MM.1S (cell line): ENCODE data around the gene NSUN4.

Experiments used
- DNase-seq: peaks from one replicate; pipeline ENCODE4 v3.0.0-alpha.2; 2015
- H2AFZ ChIP-seq: fragments of 300-600 bp; sonication (generic); 2 replicates; pipeline ENCODE4 v1.6.0; 2016; ENCODE audit warnings: antibody characterized with exemption, low read length
- H3F3A ChIP-seq: fragments of 300-600 bp; sonication (generic); 2 replicates; pipeline ENCODE4 v1.6.1; 2016; ENCODE audit warnings: mild to moderate bottlenecking, antibody characterized with exemption, low read length, moderate library complexity, mixed read lengths; ENCODE audit not compliant: insufficient read depth
- H3K27ac ChIP-seq: fragments of 300-600 bp; sonication (generic); 2 replicates; pipeline ENCODE4 v1.5.1; 2016; ENCODE audit warnings: mild to moderate bottlenecking, low read length
- H3K27me3 ChIP-seq: fragments of 300-600 bp; sonication (generic); replicated peaks from 2 replicates; pipeline ENCODE4 v1.6.0; 2016; ENCODE audit warnings: low read length; ENCODE audit not compliant: insufficient read depth
- H3K36me3 ChIP-seq: fragments of 300-600 bp; sonication (generic); replicated peaks from 2 replicates; pipeline ENCODE4 v1.6.1; 2016; ENCODE audit warnings: mild to moderate bottlenecking, low read length, mixed read lengths; ENCODE audit not compliant: insufficient read depth
- H3K4me1 ChIP-seq: fragments of 300-600 bp; sonication (generic); 2 replicates; pipeline ENCODE4 v1.6.1; 2016; ENCODE audit warnings: low read length, mixed read lengths
- H3K4me2 ChIP-seq: fragments of 300-600 bp; sonication (generic); 2 replicates; pipeline ENCODE4 v1.6.0; 2016; ENCODE audit warnings: low read depth, low read length
- H3K4me3 ChIP-seq: fragments of 300-600 bp; sonication (generic); 2 replicates; pipeline ENCODE4 v1.5.1; 2016; ENCODE audit warnings: low read length, mixed read lengths
- H3K79me2 ChIP-seq: fragments of 300-600 bp; sonication (generic); 2 replicates; pipeline ENCODE4 v1.6.1; 2016; ENCODE audit warnings: mixed run types, low read length, mixed read lengths
- H3K9ac ChIP-seq: fragments of 300-600 bp; sonication (generic); 2 replicates; pipeline ENCODE4 v1.6.1; 2016; ENCODE audit warnings: low read length, mixed read lengths
- H3K9me2 ChIP-seq: fragments of 300-600 bp; sonication (generic); replicated peaks from 2 replicates; pipeline ENCODE4 v1.6.1; 2016; ENCODE audit warnings: mild to moderate bottlenecking, low read length, mixed read lengths; ENCODE audit not compliant: insufficient read depth
- H3K9me3 ChIP-seq: fragments of 300-600 bp; sonication (generic); replicated peaks from 2 replicates; pipeline ENCODE4 v1.6.1; 2016; ENCODE audit warnings: mild to moderate bottlenecking, low read length, mixed read lengths; ENCODE audit not compliant: insufficient read depth
- H4K20me1 ChIP-seq: fragments of 300-600 bp; sonication (generic); 2 replicates; pipeline ENCODE4 v1.6.1; 2016; ENCODE audit warnings: mild to moderate bottlenecking, low read length, moderate library complexity, mixed read lengths; ENCODE audit not compliant: insufficient read depth
- EZH2 ChIP-seq: fragments of 300-600 bp; sonication (generic); optimal IDR thresholded peaks from 2 replicates; pipeline ENCODE3; 2017; ENCODE audit warnings: low read depth, mild to moderate bottlenecking, antibody characterized with exemption, low read length, mixed read lengths
- EZH2phosphoT487 ChIP-seq: fragments of 300-600 bp; sonication (generic); IDR thresholded peaks from 2 replicates; pipeline ENCODE4 v1.6.1; 2018; ENCODE audit warnings: antibody characterized with exemption, low read length
- TF ChIP-seq, protein P1 (sequence below): fragments of 300-600 bp; sonication (generic); IDR thresholded peaks from 2 replicates; pipeline ENCODE4 v1.5.1; 2016; ENCODE audit warnings: antibody characterized with exemption, low read length, mixed read lengths

Gene NSUN4

DNA sequence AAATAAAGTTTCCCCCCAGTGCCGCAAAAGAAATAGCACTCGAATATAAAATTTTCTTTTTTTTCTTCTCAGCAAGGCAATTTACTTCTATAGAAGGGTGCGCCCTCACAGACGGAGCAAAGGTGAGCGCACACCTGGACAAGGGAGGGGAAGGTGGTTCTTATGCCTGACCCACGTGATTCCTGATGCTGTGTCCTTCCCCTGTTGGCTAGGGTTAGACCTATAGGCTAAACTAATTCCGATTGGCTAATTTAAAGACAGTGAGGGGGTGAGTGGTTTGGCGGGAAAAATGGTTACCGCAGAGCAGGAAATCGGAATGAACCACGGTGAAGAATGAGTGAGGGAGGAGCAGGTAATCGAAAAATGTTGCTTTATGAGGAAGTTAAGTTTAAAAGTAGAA, 52.9 kb downstream of the NSUN4 start:
- H3K9me2 ChIP-seq, result no peaks in the 10 kb centered on the region
- H3K4me3 ChIP-seq, result peak overlapping the region; percentile 95; the same call in 1 of the 2 replicates

DNA sequence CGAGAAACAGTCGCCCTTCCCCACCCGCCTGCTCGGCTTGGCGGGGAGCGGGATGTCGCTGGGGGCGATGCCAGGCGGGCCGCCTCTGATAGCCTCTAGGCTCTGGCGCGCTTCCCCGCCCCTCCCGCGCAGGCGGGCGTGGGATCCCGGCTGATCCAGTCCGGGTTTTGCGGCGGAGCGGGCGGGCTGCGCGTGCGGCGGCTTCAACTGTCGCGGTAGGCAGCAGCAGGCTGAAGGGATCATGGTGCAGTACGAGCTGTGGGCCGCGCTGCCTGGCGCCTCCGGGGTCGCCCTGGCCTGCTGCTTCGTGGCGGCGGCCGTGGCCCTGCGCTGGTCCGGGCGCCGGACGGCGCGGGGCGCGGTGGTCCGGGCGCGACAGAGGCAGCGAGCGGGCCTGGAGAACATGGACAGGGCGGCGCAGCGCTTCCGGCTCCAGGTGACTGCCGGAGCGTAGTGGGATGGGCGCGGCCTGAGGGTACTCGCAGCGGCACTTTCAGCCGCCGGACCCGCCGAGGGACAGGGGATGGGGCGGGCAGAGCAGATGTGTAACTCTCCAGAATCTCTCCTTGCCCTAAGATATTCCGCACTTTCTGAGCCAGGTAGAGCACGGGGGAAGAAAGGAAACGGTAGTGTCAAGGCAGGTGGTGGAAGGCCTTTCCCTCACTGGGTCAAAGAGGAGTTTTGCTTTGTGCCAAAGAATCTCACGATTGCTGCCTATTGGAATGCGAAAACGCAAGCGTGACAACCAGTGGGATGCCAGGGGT, 53.7 kb downstream of the NSUN4 start, which contains the start of gene FAAH:
Gene FAAH, plus strand, starts transcription at position 210 of the 764 bp plus-strand sequence. Its CDS starts 32 bp downstream, at position 242.
- Histone ChIP-seq H3K4me1 (peaks cover 19% of the 10 kb centered on the region), H3K27me3 (no peaks in the 10 kb centered on the region), H3F3A (peaks cover 16% of the 10 kb centered on the region), H3K9me2 (no peaks in the 10 kb centered on the region), H3K79me2 (peaks cover 33% of the 10 kb centered on the region), H3K9ac (peak within 1 kb of the TSS; percentile 77), H4K20me1 (no peaks in the 10 kb centered on the region), H3K36me3 (no peaks in the 10 kb centered on the region), H3K4me2 (peak within 1 kb of the TSS; percentile 80), H3K9me3 (no peaks in the 10 kb centered on the region), H3K27ac (peak within 1 kb of the TSS; percentile 60), H2AFZ (peak within 1 kb of the TSS; percentile 77), H3K4me3 (peak within 1 kb of the TSS; percentile 95)
- peak; percentile 85 for DNase-seq
- TF ChIP-seq EZH2phosphoT487 (no peak), EZH2 (no peak)
- TF ChIP-seq, protein P1, sequence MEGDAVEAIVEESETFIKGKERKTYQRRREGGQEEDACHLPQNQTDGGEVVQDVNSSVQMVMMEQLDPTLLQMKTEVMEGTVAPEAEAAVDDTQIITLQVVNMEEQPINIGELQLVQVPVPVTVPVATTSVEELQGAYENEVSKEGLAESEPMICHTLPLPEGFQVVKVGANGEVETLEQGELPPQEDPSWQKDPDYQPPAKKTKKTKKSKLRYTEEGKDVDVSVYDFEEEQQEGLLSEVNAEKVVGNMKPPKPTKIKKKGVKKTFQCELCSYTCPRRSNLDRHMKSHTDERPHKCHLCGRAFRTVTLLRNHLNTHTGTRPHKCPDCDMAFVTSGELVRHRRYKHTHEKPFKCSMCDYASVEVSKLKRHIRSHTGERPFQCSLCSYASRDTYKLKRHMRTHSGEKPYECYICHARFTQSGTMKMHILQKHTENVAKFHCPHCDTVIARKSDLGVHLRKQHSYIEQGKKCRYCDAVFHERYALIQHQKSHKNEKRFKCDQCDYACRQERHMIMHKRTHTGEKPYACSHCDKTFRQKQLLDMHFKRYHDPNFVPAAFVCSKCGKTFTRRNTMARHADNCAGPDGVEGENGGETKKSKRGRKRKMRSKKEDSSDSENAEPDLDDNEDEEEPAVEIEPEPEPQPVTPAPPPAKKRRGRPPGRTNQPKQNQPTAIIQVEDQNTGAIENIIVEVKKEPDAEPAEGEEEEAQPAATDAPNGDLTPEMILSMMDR, result no peak

More for the DNA sequence above, 52.9 kb downstream of the NSUN4 start:
- Histone ChIP-seq H3K27ac (no peak overlapping the region), H3F3A (peaks cover 12% of the 10 kb centered on the region), H4K20me1 (no peaks in the 10 kb centered on the region), H2AFZ (peak overlapping the region; percentile 64), H3K9me3 (no peaks in the 10 kb centered on the region), H3K4me1 (peaks cover 12% of the 10 kb centered on the region), H3K79me2 (peaks cover 30% of the 10 kb centered on the region), H3K27me3 (no peaks in the 10 kb centered on the region), H3K36me3 (no peaks in the 10 kb centered on the region), H3K4me2 (peak overlapping the region; percentile 64), H3K9ac (no peak overlapping the region; the same call in 1 of the 2 replicates)
- DNase-seq, result no peak
- TF ChIP-seq EZH2phosphoT487 (no peak), EZH2 (no peak)
- TF ChIP-seq, protein P1, result no peak

DNA sequence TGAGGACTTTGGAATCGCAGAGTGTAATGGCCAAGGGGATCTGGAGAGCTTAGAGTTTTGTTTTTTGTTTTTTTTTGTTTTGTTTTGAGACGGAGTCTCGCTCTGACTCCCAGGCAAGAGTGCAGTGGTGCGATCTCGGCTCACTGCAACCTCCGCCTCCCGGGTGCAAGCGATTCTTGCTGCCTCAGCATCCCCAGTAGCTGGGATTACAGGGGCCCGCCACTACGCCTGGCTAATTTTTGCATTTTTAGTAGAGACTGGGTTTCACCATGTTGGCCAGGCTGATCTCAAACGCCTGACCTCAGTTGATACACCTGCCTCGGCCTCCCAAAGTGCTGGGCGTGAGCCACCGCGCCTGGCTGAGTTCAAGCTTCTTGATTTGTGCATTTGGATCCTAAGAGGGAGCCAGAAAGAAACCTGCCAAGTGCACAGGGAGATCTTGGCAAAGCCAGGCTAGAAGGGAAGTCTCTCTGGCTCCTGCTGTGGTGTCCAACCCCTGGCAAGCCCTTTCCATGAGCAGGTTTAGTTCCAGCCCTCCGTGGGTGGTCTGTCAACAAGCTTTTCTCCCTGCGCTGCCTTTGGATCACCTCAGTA, 54.4 kb downstream of the NSUN4 start:
- TF ChIP-seq, protein P1, result no peak
- TF ChIP-seq EZH2 (no peak), EZH2phosphoT487 (no peak)
- H3K36me3 ChIP-seq, result no peaks in the 10 kb centered on the region
- peaks cover 33% of the 10 kb centered on the region for H3K79me2 ChIP-seq
- H3K27me3 ChIP-seq, result no peaks in the 10 kb centered on the region
- H3K4me2 ChIP-seq, result peak overlapping the region; percentile 80
- H3K9me3 ChIP-seq, result no peaks in the 10 kb centered on the region
- peak overlapping the region; percentile 77 for H2AFZ ChIP-seq
- H3K9me2 ChIP-seq, result no peaks in the 10 kb centered on the region
- peak overlapping the region; percentile 77 for H3K9ac ChIP-seq
- peak overlapping the region; percentile 60 for H3K27ac ChIP-seq
- H3K4me1 ChIP-seq, result peaks cover 26% of the 10 kb centered on the region
- no peaks in the 10 kb centered on the region for H4K20me1 ChIP-seq
- DNase-seq, result peak; percentile 42
- peak overlapping the region; percentile 95 for H3K4me3 ChIP-seq
- peaks cover 23% of the 10 kb centered on the region for H3F3A ChIP-seq
